ENCODE results near the gene RDH11. TPM values are rescaled to one million over a fixed set of nuclear protein-coding genes. Genes with fewer than 3 reads are reported as not detected.
"Not testable (repeated sequence)": the region's sequence is repeated elsewhere in the genome, so short reads cannot be mapped to it uniquely, and the experiment has no call there.

Gene RDH11
- total RNA-seq: 12.5 TPM
- long read RNA-seq, transcript RDH11-201 (7 exons, 2,588 nt): major isoform, 11 of 19 reads
- long read RNA-seq, partial matches to known transcripts: 5 of 19 reads
- long read RNA-seq, other reads (novel, unspliced or antisense): 2 of 19 reads

- ATAC-seq: peak; percentile 99
- DNase-seq: peak; percentile 85
- intact Hi-C loops (cut with micrococcal nuclease): no loop called here
These were observed at the start of gene RDH11 for GRCh38 chr14:67695394-67695949. RDH11 (minus strand) TSS chr14:67695764; CDS start chr14:67695703, 61 bp downstream.

- DNase-seq (no peak), ATAC-seq (peak; percentile 74)
- intact Hi-C loops (cut with micrococcal nuclease): no loop called here
These were observed 48.5 kb upstream of the RDH11 start for GRCh38 chr14:67744046-67744445.

- DNase-seq (peak; percentile 59), ATAC-seq (peak; percentile 83)
- intact Hi-C loops (cut with micrococcal nuclease): no loop called here
These were observed 43.4 kb upstream of the RDH11 start for GRCh38 chr14:67738740-67739504.

GRCh38 chr14:67736771-67737170, 41.2 kb upstream of the RDH11 start:
- ATAC-seq (no peak), DNase-seq (no peak)
- intact Hi-C loops (cut with micrococcal nuclease): no loop called here

GRCh38 chr14:67735336-67736147, 40.0 kb upstream of the RDH11 start:
- no peak for DNase-seq
- peak; percentile 62 for ATAC-seq
- intact Hi-C loops (cut with micrococcal nuclease): no loop called here

DNA sequence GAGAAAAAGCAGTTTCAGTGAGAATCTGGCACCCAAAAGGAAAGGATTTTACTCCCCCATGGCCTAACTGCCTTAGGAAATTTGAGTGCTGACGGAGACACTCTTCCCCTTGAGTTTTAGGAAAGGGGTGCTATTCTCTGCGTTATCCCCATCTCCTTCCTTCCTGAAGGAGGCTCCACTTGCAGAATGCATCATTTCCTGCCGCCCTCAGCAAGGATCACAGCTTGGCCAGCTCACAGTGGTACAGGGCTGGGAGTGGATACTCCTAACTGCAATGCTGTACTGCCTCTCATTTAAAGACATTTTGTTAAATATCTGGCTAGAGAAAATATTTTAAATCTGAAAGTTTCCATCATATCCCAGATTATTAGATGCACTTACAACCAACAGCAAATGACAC, 39.1 kb upstream of the RDH11 start:
- intact Hi-C loops (cut with micrococcal nuclease): no loop called here
- DNase-seq (no peak), ATAC-seq (peak; percentile 34)

DNA sequence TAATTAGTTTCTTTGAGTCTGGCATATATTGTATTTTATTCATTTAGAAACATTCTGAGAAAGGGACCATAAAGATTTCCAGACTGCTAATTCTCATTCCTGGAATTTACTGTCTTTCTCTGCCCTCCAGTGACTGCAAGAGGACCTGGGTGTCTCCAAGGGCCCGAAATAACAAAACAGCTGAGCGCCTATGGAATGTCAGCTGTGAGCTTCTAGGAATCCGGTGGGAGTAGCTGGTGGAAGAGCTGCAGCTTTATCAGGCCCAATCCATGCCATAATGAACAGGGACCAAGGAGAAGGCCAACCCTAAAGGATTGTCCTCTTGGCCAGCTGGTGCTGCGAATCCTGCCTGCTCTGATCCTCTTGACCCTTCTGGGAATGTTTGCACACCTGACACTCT, 38.1 kb upstream of the RDH11 start:
- intact Hi-C loops (cut with micrococcal nuclease): no loop called here
- ATAC-seq (peak; percentile 37), DNase-seq (no peak)

DNA sequence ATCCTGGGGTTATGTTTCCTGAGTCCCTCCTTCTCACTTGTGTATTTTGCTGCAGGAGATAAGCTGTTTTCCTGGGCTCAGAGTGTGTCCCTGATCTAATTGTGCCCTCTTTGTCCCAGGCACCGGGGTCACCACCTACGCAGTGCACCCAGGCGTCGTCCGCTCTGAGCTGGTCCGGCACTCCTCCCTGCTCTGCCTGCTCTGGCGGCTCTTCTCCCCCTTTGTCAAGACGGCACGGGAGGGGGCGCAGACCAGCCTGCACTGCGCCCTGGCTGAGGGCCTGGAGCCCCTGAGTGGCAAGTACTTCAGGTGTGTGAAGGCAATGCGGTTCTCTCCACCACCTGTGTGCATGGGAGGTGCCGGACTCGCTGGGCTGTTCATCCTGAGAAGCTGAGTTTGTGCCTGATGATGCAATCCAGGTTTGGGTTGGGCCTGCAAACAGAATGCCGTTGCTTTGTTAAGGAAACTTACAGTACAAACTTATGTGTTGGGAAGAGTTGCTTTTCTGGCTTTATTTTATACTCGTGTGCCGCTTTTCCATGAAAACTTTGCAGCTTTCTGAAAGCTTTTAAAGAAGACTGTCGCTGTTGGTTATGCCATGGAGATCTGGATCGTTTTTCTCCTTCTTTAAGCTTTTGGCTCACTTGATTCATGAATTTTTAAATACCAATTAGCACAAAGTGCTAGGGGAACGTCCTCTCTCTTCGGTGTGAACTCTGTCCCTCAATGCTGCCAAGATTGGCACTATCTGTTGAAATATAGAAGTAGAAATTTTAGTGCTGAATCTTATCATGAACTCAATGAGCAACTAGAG, 33.7 kb upstream of the RDH11 start:
- ATAC-seq (no peak), DNase-seq (no peak)
- intact Hi-C loops (cut with micrococcal nuclease): no loop called here

DNA sequence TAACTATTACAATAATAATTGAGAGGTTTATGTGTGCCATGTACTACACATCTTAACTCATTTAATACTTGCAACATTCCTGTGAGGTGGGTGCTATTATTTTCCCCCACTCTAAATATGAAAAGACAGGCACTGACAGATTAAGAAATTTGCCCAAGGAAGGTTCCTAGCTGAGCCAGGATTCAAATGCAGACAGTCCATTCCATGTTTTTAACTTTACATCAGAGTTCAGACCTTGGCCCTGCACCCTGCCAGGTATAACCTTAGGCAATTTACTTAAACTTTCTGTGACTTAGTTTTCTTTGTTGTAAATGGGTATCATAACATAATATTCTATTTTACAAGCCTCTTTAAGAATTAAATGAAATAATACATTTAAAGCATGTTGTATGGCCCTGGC, 32.7 kb upstream of the RDH11 start:
- DNase-seq (no peak), ATAC-seq (no peak)
- intact Hi-C loops (cut with micrococcal nuclease): no loop called here

GRCh38 chr14:67727361-67727760, 31.8 kb upstream of the RDH11 start:
- DNase-seq: no peak
- intact Hi-C loops (cut with micrococcal nuclease): no loop called here
- ATAC-seq: no peak

DNA sequence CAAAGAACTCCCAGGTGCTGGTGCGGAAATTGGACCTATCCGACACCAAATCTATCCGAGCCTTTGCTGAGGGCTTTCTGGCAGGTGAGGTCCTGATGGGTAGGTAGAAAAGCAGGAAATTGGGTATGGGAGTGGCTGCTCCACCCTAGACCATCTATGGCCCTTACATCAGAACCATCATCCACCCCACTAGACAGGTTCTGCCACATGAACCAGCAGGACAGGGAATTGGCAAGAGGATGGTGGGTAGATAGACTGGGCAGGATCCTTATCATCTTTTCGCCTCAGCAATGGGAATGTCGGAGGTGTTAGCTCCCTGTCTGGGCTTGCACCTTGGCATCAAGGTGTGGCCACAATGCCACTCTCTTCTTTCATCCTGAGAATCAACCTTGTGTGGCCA, 29.6 kb upstream of the RDH11 start:
- ATAC-seq: no peak
- intact Hi-C loops (cut with micrococcal nuclease): no loop called here
- DNase-seq: no peak

GRCh38 chr14:67722293-67722692, 26.7 kb upstream of the RDH11 start:
- ATAC-seq: peak; percentile 98
- intact Hi-C loops (cut with micrococcal nuclease): no loop called here

GRCh38 chr14:67721875-67722274, 26.3 kb upstream of the RDH11 start:
- DNase-seq (no peak), ATAC-seq (no peak)
- intact Hi-C loops (cut with micrococcal nuclease): no loop called here

More at GRCh38 chr14:67722293-67722692, 26.7 kb upstream of the RDH11 start:
- peak; percentile 85 for DNase-seq

DNA sequence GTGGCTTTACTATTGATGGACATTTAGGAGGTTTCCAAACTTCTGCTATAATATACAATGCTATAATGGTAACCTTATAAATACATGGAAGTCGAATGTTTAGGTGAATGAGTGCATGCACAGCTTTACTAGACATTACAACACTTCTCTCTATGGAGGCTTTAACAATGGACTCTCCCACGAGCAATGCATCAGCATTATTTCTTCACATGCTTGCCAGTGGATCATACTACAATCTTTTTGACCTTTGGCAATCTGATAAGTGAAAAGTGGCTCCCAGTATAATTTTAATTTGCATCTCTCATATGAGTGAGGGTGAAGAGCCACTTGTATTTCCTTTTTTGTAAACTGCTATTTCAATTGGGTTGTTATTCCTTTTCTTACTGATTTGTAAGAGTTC, 24.3 kb upstream of the RDH11 start:
- ATAC-seq (no peak), DNase-seq (no peak)
- intact Hi-C loops (cut with micrococcal nuclease): no loop called here

DNA sequence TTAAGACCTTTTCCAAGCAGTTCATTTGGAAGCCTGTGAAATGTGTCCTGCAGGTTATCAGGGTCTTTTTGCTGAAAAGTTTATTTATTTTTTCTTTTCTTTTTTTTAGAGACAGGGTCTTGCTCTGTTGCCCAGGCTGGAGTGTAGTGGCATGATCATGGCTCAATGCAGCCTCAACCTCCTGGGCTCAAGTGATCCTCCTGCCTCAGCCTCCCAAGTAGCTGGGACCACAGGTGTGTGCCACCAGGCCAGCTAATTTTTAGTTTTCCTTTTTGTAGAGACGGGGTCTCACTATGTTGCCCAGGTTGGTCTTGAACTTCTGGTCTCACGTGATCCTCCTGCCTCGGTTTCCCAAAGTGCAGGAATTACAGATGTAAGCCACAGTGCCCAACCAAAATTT, 23.8 kb upstream of the RDH11 start:
- DNase-seq; ATAC-seq; intact Hi-C loops (cut with micrococcal nuclease): not testable (repeated sequence)

DNA sequence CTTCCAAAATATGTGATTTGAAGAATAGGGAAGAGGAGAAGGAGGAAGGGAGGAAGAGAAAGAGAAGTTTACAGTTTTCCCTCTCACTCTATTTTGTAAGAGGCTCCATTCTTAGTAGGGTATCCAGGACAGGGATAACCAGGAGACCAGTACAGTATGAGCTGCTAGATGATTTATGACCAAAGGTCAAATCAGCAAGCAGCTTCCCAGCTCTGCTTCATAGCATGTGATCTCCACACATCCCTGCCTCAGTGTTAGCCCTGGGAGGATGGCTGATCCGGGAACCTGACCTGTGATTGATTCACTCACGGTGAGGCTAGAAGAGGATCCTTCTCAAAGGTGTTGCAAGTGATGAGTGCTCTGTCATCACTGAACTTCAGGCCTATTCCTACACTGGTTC, 22.7 kb upstream of the RDH11 start:
- ATAC-seq: no peak

GRCh38 chr14:67717048-67717447, 21.5 kb upstream of the RDH11 start:
- no peak for DNase-seq
- ATAC-seq: no peak
- intact Hi-C loops (cut with micrococcal nuclease): no loop called here

More for the DNA sequence above, 22.7 kb upstream of the RDH11 start:
- intact Hi-C loops (cut with micrococcal nuclease): no loop called here
- DNase-seq: no peak

DNA sequence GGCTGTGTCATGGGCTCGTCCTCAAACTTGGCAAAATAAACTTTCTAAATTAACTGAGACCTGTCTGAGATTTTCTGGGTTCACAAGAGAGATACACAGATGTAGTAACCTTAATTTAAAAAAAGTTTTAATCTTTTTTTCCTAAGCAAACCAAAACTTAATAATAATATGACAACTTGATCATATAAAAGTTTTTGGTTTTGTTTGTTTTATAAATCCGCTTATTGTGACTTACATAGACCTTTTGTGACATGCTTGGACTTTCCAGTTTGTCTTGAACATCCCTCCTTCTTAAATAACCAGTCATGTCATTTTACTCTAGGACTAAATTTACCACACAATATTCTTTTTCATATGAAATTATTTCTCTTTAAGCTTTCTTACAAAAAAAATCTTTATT, 14.6 kb upstream of the RDH11 start:
- DNase-seq: no peak
- no peak for ATAC-seq
- intact Hi-C loops (cut with micrococcal nuclease): no loop called here

DNA sequence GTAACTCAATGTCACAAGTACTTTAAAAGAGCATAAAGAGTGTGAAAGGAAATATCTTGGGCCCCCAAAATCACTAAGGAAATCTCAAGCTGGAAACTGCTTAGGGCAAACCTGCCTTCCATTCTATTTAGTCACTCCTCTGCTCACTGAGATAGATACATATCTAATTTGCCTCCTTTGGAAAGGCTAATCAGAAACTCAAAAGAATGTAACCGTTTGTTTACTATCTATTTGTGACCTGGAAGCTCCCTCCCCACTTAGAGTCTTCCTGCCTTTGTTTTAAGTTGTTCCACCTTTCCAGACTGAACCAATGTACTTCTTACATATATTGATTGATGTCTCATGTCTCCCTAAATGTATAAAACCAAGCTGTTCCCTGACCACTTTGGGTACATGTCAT, 14.2 kb upstream of the RDH11 start:
- intact Hi-C loops (cut with micrococcal nuclease); DNase-seq; ATAC-seq: not testable (repeated sequence)

Data from left ventricle myocardium superior (tissue), 1 donor.